ENCODE results near the gene NPTX1.
A peak's percentile ranks its signal among the peaks of the same experiment; 100 is the strongest.

Gene NPTX1

DNA sequence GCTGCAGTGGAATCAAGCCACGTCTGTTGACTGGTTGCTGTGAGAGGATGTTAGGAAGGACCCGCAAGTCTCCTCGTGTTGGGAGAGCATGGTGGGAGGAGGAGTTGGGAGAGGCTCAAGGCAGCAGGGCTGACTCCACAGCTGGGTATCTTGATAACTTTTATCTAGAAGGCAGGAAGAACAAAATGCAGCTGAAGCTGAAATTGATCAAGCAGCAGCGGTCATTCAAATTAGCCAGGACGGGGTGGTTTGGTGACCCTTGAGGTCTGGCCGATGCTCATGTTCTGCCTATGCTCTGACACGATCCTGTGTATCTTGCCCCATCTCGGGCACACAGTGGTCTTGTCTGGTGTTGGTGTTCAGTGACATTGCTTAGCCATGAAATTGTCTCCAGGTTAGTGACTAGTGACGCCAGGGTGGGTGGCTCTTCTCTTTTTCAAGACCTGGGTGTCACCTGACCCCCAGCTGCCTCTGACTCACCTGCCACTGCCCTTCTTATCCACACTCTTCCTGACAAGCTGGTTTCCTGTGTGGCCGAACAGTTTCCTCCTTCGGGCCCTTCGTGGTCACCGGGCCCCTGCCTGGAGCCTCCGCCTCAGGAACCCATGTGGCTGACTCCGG is 19.1 kb downstream of the NPTX1 start:
- DNase-seq, result peak; percentile 41 to 58

- DNase-seq, result no peak
Observed at GRCh38 chr17:80456465-80457235, 19.8 kb downstream of the NPTX1 start.

DNA sequence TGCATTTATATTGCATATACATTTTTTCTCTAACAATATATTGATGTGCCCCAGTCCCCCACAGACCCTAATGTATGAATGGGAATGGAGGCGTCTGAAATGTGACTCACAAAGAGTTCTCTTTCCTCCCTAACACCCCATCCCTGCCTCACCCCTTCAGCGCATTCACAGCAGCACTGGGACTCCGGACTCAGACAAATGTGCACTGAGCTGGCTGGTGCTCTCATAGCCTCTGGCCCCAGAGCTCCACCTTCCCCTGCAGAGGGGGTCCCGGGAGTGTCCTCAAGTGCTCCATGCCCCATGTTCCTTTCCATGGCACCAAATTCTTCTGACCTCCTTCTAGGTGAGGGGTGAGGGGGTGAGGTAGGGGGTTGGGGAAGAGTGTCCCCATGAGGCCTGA is 20.6 kb downstream of the NPTX1 start:
- no peak for DNase-seq

DNA sequence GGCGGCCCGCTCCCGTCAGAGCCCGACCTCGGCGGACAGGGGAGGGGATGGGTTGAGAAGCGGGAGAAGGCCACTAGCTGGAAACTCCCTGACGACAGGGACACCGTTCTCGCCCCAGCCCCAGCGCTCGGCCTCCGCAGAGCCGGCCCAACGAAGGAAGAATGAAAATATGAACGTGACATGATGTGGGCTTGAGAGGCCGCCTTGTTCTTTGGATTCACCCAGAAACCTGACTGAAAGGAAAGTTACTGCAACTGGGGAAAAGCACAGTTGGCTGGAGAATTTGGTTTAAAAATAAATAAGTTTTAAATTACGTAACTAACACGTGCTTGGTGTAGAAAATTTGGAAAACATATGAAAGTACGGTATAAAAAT is 21.1 kb downstream of the NPTX1 start:
- peak in 1 of 2 experiments; percentile 70 for DNase-seq

DNA sequence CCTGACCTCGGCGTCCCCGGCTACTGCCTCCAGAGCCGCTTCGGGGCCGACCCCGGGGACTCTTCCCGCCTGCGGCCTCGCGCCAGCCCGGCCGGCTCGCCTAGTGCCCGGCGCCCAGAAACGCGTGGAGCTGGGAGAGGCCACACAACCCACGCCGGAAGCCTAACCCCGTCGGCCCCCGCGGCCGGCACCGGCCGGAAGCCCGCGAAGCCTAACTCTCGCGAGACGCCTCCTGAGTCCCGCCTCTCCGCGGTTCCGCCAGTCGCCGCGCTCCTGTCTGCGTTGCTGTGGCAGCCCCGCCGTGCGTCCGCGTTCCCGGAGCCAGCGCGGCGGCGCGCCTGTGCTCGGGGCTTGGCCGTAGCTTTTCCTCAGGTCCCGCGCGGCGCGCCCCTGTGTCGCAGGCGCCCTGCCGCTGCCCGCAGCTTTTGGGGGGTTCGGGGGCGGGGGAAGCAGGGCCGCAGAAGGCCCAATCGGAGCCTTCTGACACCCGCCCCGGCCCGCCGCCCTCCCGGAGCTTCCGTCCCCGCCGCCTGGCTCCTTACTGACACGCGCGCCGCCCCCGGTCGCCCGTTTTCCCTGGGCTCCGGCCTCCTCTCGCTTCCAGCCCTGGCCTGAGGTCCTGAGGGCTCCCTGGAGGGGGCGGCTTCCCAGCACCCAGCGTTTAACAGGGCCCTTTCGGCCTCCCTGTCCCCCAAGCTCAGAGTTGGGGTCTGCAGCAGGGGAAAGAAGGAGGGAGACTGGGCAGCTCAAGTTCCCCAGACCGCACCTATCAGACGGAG is 21.7 kb downstream of the NPTX1 start:
- DNase-seq, result peak; percentile 98

GRCh38 chr17:80453998-80454556 is 22.3 kb downstream of the NPTX1 start:
- no peak for DNase-seq

DNA sequence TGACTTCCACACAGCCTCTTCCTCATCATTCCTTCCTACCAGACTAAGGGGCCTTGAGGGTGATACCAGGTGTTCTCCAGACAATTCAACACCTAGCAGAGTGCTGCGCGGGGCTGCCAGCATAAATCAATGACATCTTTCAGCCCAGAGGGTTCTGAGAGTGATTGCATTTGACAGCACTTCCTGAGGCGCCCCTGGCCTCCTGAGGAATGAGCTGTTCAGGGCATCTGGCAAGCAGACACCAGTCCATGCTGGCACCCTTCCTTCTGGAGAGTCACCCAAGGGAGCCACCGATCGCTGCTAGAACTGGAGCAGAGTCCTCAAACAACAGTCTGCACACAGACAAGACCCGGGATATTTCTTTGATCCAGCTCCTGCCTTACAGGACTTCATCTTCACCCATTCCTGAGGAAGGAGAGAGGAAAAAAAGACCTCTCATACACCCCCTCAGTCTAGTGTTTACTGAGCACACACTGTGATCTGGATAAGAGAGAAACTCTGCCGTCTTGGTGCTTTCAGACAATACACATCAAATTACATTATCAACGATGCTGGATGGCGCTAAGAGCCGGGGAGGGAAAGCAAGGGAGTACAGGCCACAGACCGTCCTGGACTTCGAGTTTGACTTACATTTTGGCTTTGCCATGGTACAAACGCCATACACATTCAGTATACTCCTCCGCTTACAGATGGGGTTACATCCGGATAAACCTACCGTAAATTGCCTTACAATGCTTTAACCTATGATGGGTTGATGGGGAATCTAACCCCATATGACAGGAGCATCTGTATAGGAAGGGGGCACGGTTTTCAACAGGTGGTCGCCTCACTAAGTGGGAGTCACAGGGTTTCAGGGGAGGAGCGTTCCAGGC is 23.0 kb downstream of the NPTX1 start:
- no peak for DNase-seq

- no peak for DNase-seq
Observed at GRCh38 chr17:80452173-80452915, 24.1 kb downstream of the NPTX1 start.

DNA sequence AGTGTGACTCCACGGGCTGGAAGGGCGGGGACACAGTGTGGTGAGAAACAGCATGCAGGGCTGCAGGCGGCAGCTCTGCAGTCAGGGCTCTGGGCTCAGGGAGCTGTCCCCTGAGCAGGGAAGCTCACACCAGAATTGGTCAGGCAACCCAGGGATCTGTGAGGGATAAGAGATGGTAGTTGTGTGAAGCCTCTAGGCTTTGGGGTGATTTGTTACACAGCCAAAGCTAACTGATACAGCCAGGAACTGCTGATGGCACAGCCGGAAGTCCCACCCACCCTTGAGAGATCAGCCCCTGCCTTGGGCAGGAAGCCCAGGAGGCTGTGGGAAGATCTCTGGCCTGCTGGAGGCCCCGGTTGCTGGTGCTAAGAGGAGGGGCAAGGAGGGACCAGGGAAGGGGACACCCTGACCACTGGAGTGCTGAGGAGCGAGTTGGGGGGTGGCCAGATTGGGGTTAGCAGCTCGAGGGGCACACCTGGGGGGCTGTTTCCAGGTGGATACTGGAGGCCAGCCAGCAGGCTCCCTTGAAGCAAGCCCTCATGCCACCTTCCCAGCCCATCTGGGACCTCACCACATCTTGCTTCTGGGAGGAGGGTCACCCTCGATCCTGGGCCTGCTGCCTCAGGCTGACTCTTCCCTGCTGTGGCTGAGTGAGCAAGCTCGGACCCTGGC is 25.2 kb downstream of the NPTX1 start:
- no peak for DNase-seq

DNA sequence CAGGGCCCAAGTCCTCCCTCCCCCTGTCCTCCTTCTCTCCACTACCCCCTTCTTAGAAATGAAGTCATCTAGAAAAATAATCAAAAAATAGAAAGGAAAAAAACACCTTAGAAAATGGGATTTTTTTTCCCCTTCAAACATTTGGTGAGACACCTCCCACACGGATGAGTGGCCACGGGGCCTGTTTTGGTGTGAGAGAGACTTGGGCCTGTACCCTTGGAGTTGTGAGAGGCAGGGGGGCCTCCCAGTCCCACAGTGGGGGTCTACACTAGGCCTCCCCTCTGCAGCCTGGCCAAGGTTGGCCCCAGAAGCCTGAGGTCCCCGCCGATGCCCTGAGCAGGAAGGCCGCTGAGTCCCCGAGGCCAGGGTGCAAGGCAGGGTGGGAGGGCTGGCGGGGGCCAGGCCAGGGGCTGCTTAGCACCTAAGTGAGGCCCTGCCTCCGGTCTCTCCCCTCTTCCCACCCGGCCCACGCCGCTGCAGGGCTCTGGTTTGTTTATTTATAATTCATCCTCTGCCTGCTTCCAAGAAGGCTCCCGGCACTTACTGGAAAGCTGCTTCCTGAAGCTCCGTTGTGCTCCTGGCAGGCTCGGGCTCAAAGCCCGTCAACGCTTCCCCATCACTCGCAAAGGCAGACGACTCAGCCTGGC is 26.4 kb downstream of the NPTX1 start:
- no peak for DNase-seq

DNA sequence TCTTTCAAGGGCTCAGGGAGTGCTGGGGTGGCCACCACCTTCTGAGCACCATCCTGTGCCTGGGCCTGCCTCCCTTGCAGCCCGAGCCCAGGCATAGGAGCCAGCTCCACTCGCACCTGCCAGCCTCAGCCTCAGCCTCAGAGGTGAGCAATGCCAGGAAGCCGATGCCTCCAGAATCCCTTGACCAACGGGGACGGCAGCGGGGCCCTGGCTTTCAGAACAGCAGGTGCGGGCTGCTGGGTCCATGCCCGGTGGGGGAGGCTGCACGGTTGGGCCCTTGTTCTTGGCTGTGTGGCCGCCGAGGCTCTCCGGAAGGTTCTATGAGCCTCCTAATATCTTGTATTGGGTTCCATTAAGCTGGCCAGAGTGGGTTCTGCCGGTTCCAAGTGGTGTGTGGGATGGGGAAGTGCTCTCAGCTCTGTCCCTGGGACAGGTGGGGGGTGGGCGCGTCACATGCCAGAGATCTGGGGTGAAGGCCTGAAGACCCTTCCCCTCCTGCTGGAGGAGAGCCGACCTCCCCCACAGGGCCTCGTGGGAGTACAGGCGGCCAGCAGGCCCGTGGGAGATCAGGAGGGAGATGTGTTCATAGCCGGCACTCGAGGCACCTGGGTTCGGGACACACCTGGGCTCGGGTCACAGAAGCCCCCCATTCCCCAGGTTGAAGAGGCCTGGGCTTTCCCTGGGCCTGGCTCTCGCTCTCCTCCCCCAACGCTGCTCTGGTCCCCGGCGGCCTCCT is 27.0 kb downstream of the NPTX1 start:
- DNase-seq, result no peak

DNA sequence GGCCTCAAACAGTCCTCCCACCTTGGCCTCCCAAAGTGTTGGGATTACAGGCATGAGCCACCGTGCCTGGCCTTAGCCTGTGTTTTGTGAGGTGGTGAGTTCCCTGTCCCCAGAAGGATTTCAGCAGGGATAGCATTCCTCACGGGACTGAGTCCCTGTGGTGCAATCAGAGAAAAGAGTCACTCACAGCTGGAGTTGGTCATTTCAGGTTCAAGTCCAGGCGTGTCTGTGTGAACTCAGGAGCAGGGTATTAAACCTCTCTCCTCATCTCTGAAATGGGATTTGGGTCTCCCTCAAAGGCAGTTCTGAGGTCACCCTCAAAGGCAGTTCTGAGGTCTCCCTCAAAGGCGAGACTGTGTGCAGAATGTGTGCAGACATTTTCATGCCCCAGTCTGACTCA is 28.6 kb downstream of the NPTX1 start:
- DNase-seq, result no peak

DNA sequence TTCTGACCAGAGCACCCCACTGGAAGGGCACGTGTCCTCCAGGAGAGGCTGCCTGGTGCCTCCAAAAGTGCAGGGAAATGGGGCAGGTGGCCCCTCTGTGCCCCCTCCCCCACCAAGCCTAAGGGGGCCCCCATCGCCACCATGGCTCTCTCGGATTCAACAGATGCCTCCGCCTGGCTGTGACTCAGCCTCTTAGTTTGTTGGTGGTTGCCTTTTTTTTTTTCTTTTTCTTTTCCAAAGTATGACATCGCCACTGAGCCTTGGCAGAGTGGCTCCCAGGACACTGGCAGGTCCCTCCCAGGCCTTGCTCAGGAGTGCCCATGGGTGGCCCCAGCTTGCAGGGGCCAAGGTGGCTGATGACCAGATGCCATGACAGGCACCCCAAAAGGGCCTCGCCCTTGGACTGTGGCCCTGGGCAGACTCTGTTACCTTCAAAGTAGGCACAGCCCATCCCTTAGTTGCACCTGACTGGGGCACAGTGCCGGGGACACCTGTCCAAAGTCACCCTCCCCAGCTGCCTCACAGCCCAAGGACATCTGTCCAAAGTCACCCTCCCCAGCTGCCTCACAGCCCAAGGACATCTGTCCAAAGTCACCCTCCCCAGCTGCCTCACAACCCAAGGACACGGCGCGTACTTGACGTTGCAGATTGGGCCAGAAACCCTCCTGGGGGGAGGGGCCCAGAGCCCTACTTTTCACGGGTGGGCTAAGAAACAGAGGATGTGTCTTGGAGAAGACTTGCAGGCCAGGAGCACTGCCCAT is 29.6 kb downstream of the NPTX1 start:
- no peak for DNase-seq

GRCh38 chr17:80445726-80446110 is 30.7 kb downstream of the NPTX1 start:
- no peak for DNase-seq

DNA sequence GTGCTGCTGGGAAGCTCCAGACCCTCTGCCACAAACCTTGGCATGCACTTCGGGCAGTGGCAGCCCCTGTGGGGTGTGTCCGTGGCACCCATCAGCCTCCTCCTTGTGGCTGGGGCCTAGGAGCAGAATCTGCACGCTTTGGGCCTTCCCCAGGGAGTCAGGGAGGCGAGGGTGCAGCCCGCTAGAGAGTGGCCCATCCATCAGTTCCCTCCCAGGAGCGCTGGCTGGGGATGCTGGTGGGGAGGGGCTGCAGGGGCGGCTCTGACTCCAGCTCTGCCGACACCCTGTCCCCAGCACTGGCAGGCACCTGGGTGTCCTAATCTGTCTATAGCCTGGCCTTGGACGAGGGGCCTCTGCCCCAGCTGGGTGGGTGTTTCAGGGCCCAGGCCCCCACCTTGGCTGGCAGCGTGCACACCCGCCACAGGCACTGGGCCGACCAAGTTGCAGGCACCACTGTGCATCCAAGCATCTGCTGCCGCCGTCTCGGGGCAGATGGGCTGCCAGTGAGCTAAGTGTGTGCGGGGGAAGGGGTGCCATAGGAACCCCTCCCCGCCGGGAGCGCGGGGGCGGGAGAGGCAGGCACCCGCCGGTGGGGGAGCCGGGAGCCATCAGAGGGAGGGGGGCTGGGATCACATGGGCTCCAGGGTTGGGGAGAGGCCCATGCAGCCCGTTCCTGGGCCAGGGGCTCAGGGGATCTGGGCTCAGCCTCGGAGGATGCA is 31.2 kb downstream of the NPTX1 start:
- DNase-seq, result no peak

DNA sequence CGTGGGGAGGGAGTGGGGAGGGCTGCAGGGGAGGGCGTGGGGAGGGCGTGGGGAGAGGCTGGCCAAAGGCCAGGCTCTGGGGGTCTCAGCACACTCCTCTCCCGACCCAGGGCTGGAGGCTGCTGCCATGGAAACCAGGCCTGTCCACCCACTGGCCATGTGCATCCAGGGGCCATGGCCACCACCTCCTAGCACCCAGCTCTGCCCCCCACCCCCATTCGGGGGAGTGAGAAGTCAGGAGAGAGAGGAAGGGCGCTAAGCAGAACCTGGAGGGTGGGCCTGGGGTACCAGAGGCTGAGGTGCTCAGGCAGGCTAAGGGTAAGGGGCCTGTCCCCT is 31.8 kb downstream of the NPTX1 start:
- DNase-seq, result no peak

GRCh38 chr17:80443916-80444643 is 32.3 kb downstream of the NPTX1 start:
- DNase-seq, result no peak

DNA sequence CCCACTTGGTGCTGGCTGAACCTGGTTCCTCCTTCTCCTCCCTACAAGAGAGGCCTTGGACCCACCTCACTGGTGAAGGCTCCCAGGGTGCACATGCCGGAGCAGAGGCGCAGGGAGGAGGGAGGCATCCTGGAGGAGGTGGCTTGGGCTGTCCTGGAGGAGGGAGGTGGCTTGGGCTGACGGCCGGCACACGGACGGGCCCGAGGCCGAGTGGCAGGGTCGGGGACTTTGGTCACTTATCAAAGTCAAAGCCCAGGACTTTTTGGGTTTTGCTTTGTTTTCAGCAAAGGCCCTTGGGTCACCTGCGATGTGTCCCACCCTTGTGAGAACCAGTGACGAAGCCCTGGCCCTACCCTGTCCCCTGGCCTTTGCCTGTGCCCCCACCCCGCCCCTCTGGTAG is 32.9 kb downstream of the NPTX1 start:
- no peak for DNase-seq
